Mammary epithelial cell (primary cell): Measurements from ENCODE around the gene SMIM22.

Source experiments
- EZH2 ChIP-seq: IDR thresholded peaks from 2 replicates; pipeline ENCODE4 v1.6.1; 2012; ENCODE audit warnings: low read length, inconsistent platforms, borderline replicate concordance
- TF ChIP-seq, protein P1 (sequence below), 2 donors: IDR thresholded peaks in 1 of 2; conservative IDR thresholded peaks in 1 of 2; 2 replicates each; pipeline ENCODE4 v1.5.1; 2011 to 2012; ENCODE audit warnings: inconsistent platforms in 2 of 2, low read length in 2 of 2, mild to moderate bottlenecking in 2 of 2, control low read depth in 1 of 2, low read depth in 1 of 2; ENCODE audit not compliant: insufficient read depth in 1 of 2; ENCODE audit errors: extremely low read depth in 1 of 2

GRCh38 chr16:4802659-4803287 lies 7.6 kb downstream of the SMIM22 start:
- TF ChIP-seq, protein P1, sequence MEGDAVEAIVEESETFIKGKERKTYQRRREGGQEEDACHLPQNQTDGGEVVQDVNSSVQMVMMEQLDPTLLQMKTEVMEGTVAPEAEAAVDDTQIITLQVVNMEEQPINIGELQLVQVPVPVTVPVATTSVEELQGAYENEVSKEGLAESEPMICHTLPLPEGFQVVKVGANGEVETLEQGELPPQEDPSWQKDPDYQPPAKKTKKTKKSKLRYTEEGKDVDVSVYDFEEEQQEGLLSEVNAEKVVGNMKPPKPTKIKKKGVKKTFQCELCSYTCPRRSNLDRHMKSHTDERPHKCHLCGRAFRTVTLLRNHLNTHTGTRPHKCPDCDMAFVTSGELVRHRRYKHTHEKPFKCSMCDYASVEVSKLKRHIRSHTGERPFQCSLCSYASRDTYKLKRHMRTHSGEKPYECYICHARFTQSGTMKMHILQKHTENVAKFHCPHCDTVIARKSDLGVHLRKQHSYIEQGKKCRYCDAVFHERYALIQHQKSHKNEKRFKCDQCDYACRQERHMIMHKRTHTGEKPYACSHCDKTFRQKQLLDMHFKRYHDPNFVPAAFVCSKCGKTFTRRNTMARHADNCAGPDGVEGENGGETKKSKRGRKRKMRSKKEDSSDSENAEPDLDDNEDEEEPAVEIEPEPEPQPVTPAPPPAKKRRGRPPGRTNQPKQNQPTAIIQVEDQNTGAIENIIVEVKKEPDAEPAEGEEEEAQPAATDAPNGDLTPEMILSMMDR (conservative IDR thresholded peaks at IDR 0.05 in 1 of 2, IDR thresholded peaks at IDR 0.05 in 1 of 2; ENCODE audit: extremely low read depth in 1 of 2, insufficient read depth in 1 of 2, low read depth in 1 of 2, low read length in 2 of 2): no peak
- no peak for TF ChIP-seq EZH2
